Astrocyte of the hippocampus (primary cell): ENCODE measurements around the gene NPY2R.
A peak's percentile ranks its signal among the peaks of the same experiment; 100 is the strongest.

Experiments used
- DNase-seq: peaks from one replicate; pipeline ENCODE4 v3.0.0; 2011; ENCODE audit warnings: low read depth, low spot score

NPY2R gene, protein sequence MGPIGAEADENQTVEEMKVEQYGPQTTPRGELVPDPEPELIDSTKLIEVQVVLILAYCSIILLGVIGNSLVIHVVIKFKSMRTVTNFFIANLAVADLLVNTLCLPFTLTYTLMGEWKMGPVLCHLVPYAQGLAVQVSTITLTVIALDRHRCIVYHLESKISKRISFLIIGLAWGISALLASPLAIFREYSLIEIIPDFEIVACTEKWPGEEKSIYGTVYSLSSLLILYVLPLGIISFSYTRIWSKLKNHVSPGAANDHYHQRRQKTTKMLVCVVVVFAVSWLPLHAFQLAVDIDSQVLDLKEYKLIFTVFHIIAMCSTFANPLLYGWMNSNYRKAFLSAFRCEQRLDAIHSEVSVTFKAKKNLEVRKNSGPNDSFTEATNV

DNA sequence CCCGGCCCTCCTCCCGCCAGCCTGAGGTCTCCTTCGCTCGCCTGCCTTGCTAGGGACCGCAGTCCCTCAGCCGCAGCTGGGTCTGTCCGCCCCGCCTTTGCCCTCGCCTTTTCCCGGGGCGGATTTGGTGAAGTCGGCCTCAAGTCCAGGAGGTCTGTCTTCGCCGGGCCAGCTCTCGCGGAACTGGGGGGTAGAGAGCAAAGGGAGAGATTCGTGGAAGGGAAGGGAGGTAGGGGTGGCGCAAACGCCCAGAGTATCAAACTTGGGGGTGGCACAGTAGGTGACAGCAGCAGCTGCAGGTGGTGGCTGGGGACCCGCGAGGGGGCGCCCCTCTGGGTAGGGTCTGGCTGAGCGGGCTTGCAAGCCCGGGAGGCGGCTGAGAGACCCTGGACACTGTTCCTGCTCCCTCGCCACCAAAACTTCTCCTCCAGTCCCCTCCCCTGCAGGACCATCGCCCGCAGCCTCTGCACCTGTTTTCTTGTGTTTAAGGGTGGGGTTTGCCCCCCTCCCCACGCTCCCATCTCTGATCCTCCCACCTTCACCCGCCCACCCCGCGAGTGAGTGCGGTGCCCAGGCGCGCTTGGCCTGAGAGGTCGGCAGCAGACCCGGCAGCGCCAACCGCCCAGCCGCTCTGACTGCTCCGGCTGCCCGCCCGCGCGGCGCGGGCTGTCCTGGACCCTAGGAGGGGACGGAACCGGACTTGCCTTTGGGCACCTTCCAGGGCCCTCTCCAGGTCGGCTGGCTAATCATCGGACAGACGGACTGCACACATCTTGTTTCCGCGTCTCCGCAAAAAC, at the start of gene NPY2R:
Gene NPY2R, plus strand, starts transcription at position 379 of the 797 bp plus-strand sequence. CDS start 5,304 bp downstream, outside the sequence.
- DNase-seq: peak; percentile 64

- DNase-seq: peak; percentile 14
Observed at GRCh38 chr4:155161357-155161756, 47.1 kb upstream of the NPY2R start.

DNA sequence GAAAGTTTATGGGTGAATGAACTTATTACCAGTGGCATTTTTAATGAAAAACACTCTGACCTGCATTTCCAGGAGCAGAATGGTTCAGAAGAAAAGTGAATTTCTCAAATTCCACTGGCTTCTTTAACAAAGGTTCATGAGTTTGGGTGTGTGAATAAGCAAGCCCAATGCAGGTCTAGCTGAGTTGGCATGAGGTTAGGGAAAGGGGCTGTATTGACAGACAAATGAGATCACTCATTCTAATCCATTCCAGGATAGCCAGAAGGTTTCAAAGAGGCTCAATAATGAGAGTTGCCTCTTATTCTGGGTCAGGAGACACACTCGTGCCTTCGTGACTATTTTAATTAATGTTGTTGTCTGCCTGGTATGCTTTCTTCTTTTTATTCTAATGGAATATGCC, 43.7 kb upstream of the NPY2R start:
- peak; percentile 64 for DNase-seq

DNA sequence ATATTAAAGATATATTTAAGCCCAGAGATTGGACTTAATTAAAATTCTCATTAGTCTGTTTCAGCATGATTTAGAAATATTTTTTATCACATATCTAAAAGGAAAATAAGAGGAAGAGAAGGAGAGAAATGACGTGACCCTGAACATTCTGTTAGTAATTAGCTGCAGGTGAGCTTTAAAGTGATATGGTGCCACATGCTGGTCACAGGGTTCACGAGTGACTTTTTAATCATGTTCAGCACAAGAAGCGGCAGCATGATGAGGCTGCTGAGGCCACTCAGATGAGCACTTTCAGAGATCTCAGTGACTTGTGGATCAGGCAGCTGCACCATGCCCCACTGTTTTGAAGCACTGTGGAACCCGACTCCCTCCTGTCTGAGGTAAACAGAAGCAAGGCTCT, 37.9 kb upstream of the NPY2R start:
- no peak for DNase-seq

DNA sequence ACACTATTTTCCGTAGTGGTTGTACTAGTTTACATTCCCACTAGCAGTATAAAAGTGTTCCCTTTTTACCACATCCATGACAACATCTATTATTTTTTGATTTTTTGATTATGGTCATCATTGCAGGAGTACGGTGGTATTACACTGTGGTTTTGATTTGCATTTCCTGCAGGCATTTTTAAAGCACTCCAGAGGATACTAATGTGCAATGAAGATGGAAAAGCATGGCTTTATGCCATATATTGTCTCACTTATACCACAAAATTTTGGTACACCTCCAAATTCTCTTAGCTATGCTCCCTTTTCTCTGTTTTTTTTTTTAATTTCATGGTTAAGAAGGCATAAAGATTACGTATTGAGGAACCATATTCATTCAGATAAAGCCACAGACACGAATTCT, 35.1 kb upstream of the NPY2R start:
- DNase-seq: peak; percentile 29

DNA sequence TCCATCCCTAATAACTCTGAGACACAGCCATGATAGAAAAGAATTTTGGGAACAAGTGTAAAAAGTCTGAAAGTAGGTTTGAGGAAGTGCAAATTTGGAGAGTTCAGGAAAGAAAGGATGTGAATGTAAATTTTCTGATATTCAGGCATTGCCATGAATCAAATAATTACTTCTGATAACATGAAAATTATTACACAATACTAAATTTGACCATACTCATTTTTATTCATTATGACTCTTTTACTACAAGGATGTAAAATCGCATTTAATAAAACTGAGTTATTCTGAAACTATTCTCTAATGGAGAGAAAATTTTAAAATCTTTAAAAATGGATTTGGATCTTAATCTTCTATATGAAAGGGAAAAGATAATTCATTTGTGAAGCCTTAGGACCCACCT, 33.8 kb upstream of the NPY2R start:
- no peak for DNase-seq

- peak; percentile 43 for DNase-seq
Observed at GRCh38 chr4:155179216-155179615, 29.2 kb upstream of the NPY2R start.

GRCh38 chr4:155186972-155187371, 21.5 kb upstream of the NPY2R start:
- no peak for DNase-seq

- no peak for DNase-seq
Observed at GRCh38 chr4:155187989-155188388, 20.4 kb upstream of the NPY2R start.

GRCh38 chr4:155190099-155190498, 18.3 kb upstream of the NPY2R start:
- no peak for DNase-seq

- no peak for DNase-seq
Observed at GRCh38 chr4:155197757-155198156, 10.7 kb upstream of the NPY2R start.

DNA sequence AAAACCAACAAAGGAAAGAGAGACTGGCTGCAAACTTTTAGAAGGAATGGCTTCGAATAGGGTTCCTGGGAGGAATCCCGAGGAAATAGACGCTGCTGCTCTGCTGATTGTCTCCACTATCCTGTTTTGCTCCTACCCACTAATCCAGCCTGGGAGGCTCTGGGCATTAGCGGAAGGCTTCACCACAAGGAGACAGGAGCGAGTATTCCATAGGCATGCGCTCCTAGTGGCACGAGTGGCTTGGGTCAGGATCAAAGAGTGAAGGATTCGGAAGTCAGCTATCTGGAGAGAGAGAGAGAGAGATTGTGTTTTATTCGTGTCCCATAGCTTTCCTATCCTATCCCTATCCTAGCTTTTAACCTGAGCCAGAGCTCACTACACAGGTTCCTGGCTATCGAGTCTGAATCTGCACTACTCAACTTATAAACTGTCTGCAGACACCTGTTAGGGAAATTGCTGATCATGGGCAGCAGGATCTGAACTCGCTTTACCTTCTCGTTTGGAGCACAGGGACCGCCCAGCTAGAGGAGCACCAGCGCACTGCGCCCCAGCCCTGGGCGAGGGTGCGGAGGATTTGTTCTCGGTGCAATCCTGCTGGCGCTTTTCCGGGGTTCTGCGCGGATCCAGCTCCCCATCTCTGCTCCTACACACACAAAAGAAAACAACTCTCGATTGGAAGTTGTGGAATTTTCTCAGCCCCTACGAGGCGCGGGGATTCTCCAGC, 740 bp upstream of the NPY2R start:
- peak; percentile 57 for DNase-seq

GRCh38 chr4:155220025-155220424, 11.6 kb downstream of the NPY2R start:
- DNase-seq: no peak

- DNase-seq: no peak
Observed at GRCh38 chr4:155227131-155227530, 18.7 kb downstream of the NPY2R start.

DNA sequence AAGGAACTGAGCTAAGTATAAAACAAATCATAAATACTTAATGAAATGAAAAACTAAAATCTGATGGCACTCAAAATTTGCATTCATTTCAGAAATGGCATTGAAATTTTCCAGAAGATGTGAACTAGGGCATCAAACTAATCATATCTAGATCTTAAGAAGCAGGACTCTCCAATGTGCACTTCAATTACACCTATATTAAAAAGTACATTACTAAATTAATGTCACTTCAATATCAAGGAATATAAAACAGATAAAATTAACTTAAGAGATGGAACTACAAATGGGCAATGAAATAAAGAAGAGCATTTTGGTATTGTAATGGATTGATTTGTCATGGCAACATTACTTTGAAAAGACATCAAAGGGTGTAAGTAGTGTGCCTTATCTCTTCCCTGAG, 20.3 kb downstream of the NPY2R start:
- DNase-seq: no peak

- DNase-seq: no peak
Observed at GRCh38 chr4:155232432-155232831, 24.0 kb downstream of the NPY2R start.

DNA sequence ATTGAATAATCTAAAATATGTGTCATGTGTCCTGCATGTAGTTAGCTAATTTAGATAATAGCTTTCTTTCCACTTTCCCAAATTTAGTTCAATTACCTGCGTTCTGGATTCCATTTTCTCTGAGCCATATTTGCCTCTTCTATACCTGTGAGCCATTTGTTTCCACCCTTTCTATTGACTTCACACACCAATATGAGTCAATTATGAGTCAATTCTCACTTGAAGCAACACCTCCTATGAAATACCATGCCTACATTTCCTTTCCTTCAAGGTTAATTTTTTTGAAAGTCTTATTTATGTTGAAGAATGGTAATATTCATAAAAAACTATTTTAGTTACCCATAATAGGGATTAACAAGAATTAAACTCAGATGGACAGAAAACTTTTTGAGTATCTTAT, 25.8 kb downstream of the NPY2R start:
- no peak for DNase-seq

DNA sequence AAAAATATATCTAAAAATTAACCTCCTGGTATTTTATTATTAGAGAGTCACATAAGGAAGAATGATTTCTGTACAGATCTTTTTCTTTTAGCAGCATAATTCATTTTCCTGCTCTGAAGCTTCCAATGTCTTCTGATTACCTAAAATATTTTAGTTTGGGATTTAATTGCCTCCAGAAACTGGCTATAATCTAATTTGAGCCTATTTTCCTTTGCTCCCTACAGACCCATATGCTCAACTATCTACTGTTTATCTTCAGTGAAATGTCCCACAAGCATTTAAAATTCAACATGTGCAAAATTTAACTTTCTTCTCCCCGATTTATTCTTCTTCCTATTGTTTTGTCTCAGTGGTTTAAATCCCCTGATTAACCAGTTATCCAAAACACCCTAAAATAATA, 29.1 kb downstream of the NPY2R start:
- DNase-seq: no peak

- DNase-seq: no peak
Observed at GRCh38 chr4:155241225-155241624, 32.8 kb downstream of the NPY2R start.

- DNase-seq: no peak
Observed at GRCh38 chr4:155241664-155242063, 33.2 kb downstream of the NPY2R start.

DNA sequence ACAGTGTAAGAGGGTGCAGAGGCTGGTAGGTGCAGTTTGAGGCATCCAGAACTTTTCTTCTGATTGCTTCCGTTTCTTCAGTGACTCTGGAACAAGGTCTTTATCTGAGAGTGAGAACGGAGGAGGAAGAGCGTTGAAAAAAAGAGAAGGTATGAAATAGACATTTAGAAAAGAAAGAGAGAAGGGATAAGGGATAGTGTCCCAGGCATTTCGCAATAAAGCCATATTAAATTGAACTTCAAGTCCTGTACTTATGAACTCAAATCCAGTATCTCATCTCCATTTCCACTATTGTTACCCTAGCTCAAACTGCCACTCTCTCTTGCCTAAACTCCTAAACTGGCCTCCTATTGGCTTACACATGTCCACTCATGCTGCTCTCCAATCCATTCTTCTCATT, 36.7 kb downstream of the NPY2R start:
- no peak for DNase-seq
